ENCODE results near the gene NKAIN2.
"Not testable (repeated sequence)": the region's sequence is repeated elsewhere in the genome, so short reads cannot be mapped to it uniquely, and the experiment has no call there.

The NKAIN2 gene

DNA sequence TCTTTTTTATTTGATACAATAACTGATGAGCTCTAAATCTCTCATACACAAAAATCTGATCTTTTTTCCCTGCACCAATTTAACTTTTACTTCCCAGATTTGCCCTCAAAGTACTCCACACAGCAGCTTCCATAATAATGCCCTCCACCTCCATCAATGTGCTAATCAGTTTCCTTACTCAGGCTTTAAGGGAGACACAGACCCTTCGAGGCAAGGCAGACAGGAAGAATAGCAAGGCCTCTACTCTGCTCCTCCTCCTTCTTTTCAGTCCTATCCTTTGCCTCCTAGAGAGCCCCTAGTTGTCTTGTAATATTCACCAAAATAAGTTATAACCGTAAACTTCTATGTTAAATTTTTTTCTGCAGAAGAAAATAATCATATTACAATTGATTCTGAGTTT is 713.7 kb downstream of the NKAIN2 start:
- no peak for DNase-seq (ENCODE audit: low read depth)

DNA sequence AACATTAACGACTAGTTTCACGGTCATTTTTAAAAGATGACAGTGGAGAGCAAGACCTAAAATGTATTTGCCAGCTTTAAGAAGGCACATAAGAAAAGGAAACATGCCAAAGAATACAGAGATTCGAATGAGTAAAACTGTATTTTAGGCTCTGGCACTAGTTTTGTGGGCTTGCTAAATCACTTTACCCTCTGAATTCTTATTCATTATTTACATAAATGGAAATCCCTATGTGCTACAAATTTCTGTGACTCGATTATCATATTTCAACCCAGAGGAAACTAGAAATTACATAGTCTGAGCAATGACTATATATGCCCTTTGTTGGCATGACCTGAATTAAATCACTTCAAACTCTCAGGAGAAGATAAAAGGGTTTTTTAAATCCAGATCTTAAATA is 716.8 kb downstream of the NKAIN2 start:
- no peak for DNase-seq (ENCODE audit: low read depth)

DNA sequence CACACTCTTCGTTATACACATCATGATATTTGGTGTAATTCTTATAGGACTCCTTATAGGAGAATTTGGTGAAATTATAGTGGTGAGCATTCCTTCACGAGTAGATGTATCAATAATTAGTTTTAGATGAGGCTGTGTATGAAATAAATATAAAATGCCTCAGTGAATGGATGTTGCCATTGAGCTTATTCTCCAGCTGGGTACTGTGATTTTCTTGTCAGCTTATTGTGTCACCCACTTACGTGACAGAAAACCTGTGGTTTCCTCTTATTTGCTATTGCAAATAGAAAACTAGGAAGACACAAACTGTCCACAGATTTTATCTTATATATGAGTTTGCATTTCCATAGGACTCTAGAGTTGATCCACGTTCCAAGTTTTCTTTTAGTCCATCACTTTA is 718.7 kb downstream of the NKAIN2 start:
- DNase-seq (ENCODE audit: low read depth) = no peak

DNA sequence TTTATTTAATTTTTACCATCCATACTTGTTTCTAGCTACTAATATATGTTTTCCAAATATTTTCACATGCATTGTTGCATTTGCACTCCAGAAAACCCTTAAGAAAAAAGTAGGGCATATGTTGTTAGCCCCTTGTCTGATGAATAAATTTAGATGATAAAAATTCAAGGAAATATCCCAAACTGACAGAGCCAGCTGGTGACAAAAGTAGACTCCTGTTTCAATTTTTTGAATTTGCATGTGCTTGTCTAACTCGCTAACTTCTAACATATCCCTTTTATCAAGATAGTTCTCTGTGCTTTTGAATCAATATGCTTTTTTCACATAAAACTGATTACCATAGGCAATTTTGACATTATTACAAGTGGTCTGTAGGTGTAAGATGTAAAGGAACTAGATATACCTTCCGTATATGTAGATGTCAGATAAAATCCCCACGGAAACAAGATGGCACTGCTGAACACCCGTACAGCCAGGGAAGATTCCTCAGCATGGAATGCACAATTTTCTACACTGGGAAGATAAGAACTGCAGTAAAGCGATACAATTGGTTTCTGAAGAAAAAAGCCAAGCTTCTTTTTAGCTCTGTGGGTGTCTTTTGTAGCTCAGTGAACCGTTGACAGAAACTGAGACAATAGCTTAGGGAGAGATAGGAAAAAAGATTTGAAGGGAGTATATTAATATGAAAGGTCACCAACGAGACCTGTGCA is 721.0 kb downstream of the NKAIN2 start:
- DNase-seq (ENCODE audit: low read depth) = no peak

DNA sequence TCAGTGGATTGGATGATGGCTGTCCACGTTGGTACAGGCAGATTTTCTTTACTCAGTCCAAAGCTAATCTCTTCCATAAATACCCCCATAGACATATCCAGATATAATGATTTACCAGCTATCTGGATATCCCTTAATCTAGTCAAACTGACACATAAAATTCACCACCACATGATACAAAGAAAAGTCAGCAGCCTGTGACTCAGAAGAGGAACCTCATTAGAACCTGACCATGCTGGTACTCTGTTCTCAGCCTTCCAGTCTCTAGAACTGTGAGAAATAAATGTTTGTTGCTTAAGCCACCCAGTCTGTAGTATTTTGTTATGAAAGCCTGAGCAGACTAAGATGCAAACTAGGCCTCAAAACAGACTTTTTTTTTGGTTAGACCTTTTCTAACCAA is 727.3 kb downstream of the NKAIN2 start:
- no peak for DNase-seq (ENCODE audit: low read depth)

DNA sequence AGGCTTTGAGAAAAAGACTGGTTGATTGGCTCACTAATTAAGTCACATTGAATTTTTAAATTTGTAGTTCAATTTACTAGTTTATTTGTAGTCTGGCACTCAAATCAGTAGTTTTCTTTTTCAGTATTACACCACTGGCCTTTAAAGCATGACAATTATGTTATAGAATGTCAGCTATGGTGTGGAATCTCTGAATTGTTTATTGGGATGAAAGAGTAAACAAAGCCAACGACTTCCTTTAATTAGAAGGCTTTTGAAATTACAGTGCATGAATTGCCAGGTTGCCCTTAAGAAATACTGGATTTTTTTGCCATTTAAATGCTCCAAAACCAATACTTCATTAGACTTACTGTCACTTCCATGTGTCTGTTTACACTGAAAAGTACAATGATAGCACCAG is 731.6 kb downstream of the NKAIN2 start:
- no peak for DNase-seq (ENCODE audit: low read depth)

DNA sequence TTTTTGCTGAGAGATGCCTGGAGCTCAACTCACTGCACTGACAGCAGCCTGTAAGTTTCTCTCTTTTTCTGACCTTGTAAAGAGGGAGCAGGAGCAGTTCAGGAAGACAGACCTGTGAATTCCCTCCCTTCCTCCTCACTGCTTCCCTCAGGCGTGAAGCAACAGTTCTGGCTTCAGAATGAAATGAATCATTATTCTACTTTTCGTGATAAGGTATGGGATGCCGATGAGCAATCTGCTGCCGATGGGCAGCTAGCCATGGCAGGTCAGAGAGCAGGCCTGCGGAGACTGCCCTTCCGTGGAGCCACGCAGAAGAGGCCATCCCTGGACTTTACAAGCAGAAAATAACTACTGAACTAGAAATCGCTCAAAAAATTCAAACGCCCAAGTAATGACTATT is 732.1 kb downstream of the NKAIN2 start:
- DNase-seq (ENCODE audit: low read depth) = no peak

DNA sequence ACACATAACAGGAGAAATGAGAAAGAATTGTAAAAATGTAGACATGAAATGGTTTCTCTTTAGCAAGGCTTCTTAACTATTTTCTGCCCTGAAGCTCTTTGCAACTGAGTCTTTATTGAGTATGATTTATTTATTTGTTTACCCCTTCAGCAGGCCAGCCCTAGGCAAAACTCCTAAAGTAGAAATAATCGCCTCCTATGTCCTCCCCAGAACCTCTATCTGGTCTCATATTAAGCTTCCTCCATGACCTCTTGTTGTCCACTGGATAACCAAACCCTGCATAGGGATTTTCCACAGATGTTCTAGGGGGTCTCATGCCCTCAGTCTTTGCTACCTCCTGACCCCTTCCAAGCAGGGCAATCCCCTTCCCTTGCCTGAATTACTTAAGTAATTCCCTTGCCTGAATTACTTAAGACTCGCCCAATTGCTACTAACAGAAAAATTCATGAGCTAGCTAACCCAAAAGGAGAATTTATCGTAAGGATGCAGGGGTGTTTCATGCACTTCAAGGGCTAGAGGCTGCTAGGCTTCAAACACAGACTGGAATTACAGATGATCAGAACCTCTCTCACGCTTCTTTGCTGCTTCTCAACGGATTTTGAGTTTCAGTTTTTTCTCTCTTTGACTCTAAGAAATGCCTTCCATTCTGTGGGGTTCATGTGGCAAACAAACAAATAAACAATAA is 732.6 kb downstream of the NKAIN2 start:
- DNase-seq (ENCODE audit: low read depth) = no peak

DNA sequence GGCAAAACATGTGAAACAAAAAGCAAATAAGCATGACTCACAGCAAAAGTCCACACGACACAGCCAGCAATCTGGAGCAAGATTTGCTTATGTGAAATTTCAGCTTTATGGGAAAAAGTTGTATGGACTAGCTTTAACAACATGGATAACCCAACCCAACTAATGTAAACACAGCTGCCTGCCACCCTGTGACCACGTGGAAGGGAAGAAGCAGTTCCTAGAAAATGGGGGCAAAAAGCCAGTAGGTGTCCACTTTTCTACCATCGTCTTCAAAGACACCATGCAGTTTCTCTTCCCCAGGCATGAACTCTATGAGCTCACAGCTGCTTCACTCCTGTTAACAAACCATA is 733.2 kb downstream of the NKAIN2 start:
- DNase-seq (ENCODE audit: low read depth) = no peak

DNA sequence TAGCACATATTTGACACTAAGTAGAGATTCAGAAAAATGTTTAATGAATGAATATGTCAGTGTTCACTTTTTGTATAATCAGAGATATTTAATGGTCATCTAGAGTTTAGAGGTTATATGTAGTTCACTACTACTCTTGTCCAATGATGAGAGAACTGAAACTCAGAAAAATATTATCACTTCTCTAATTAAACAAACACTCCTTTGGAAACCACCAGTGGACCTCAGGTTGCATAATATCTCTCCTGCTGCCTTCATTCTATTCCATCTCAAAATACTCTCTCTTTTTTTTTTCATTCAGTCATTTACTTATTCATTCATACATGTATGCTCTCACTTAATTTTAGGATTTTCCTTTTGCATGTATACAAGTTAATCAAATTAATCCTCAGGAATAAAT is 735.4 kb downstream of the NKAIN2 start:
- no peak for DNase-seq (ENCODE audit: low read depth)

DNA sequence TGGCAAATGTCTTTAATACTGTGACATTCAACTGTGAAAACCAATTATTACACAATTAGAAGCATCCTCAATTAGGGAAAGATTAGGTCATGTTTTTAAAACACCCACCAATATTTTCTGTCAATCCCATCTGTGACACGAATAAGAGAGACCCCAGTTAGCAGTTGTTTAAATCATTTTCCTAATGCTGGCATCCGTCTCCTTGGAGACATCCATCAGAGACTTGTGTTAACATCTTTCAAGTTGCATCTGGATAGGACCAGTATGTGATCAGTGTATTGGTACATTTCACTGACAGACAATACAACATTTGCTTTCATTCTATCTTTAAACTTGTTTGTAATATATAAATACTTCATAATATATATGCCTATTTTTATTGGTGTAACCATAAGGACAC is 737.9 kb downstream of the NKAIN2 start:
- DNase-seq (ENCODE audit: low read depth) = no peak

DNA sequence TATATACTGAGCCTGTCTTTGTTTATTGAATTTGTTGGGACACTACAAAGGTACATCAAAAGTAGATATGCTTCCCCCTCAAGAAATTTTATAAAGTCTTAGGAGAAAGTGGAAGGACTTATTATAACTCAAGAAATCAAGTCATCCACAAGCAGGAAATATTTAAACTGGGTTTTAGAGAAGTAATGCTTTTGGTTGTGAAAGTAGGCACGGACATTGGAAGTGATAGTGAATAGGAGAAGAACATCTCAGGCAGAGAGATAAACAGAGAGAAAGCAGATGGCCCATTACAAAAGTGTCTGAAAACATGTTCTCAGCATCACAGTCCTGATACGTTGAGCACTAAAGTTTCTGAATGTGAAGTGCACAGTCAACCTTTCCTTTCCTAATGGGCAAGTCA is 742.9 kb downstream of the NKAIN2 start:
- no peak for DNase-seq (ENCODE audit: low read depth)

DNA sequence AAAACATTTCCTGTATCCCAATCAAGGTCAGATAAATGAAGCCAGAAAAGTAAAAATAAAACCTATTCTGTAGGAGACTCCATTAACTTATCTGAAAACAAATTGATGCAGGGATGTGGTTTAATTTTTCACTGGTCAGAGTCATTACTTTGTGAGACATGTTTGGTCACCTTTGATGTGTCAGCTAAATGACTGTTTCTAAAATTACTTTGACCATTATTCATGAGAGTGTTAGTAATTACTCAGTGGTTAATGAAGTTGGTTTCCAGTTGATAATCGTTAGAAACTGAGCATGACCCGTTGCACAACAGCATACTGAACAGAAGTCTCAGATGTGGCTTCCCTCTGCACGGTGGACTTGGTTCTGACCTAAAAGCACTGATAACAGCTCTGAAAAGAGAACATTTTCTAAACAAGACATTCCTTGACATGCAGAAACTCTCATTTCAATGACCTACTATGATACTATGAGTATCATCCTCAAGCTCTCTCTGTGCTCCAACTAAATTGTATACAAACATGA is 748.1 kb downstream of the NKAIN2 start:
- no peak for DNase-seq (ENCODE audit: low read depth)

DNA sequence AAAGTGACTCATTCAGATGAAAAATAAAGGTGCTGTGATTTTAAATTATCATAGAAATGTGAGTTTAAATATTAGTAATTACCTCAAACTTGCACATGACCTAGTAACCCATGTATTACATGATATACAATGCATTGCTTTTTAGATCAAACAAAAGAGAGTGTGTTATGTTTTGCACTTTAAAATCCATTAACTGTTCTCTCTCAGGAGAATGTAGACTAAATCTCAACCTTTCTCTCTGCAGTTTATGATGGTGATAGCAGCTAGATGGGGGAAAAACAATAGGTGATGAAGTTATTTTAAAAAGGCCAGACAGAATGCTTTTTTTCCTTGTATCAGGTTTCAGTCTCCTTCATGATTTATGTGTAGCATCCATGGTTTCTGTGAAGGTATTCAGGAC is 754.2 kb downstream of the NKAIN2 start:
- DNase-seq (ENCODE audit: low read depth) = no peak

DNA sequence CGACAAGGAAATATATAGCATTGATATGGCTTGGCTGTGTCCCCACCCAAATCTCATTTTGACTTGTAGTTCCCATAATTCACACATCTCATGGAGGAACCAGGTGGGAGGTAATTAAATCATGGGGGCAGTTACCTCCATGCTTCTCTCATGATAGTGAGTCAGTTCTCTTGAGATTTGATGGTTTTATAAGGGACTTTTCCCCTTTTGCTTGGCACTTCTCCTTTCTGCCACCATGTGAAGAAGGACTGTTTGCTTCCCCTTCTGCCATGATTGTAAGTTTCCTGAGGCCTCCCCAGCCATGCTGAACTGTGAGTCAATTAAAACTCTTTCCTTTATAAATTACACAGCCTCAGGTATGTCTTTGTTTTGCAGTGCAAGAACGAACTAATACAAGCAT is 756.4 kb downstream of the NKAIN2 start:
- DNase-seq (ENCODE audit: low read depth) = not testable (repeated sequence)

DNA sequence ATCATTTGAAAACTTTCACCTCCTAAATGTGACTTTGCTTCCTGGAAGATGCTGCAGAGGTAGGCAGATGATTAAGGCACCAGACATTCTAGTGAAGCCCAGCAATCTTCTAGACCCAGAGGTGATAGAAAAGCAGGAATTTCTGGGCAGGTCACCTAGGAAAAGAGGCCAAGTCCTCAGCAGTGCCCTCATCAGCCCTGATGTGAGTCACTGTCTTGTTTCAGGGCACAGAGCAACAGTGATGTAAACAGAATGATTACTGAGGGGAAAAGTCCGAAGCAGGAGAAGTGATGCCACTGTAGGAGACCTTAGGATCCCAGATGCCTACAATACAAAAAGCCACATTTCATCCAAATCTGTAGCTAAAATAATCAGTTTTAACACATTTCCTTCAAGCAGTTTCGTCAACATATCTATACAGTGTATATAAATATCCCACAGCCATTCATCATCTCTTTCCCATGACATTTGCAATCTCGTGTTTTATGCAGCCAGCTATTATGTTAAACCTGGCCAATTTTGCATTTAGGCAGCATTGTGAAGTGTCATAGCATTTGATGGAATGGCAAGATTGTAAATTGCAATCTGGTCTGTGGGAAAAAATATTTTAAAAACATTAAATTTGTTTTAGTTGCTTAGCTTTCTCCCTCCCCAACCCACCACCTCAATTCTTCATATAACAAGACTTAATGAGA is 757.4 kb downstream of the NKAIN2 start:
- DNase-seq (ENCODE audit: low read depth) = no peak

DNA sequence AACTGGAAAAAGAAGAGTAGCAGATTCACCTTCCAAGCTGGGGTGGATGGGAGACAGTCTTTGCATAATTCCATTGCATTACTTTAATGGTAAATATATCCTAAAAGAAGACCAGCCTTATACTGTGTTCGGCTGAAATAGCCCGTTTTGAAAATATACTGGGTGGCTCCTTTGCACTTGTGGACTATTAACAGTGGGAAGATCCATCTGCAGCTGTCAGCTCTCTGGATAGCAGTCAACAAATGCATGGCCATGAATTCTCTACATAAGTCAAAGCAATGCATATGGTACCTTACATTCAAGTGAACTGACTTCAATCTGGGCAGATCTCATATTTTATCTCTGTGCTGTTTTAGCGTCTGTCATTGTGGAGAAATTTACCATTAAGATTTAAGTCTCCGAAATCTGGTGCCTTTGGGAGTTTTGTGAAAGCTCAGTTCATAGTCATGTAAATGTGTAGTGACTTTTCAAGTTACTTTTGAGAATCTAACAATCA is 758.0 kb downstream of the NKAIN2 start:
- no peak for DNase-seq (ENCODE audit: low read depth)

DNA sequence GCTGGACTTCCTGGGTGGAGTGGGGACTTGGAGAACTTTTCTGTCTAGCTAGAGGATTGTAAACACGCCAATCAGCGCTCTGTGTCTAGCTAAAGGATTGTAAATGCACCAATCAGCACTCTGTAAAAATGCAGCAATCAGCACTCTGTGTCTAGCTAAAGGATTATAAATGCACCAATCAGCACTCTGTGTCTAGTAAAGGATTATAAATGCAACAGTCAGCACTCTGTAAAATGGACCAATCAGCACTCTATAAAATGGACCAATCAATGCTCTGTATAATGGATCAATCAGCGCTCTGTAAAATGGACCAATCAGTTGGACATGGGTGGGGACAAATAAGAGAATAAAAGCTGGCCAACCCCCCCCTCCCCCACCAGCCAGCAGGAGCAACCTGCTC is 760.5 kb downstream of the NKAIN2 start:
- DNase-seq (ENCODE audit: low read depth) = not testable (repeated sequence)

DNA sequence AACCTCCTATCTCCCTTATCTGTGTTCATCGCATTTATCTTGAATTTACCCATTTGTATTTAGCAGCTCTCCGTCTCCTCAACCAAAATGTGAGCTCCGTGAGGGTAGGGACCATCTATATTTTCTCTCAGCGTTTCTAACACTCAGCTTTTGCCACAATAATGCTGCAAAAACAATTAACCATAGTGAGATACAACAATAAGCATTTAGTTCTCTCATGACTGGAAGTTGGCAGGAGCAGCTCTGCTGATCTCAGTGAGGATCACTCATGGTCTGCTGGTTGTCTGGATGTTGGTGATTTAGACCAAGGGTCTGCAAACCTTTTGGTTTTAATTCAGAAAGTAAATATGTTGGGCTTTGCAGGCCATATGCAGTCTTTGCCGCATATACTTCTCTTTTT is 763.7 kb downstream of the NKAIN2 start:
- DNase-seq (ENCODE audit: low read depth) = no peak

DNA sequence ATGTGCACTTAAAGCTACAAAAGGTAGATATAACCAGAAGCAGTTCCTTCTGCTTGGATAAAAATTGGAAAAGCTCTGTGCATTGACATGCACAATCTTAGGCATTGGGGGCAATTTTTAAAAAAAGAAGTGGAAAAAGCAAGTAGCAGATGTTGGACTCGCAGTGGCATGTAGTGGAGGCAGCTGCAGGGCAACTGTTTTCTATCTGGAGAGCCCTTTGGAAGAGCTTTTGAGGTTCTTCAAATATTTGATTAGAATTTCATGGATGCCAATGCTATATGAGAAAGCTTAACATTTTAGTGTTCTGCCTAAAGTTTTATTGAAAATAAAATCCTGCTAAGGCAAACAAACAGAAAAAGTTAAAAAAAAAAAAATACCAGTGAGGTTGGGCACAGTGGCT is 770.3 kb downstream of the NKAIN2 start:
- no peak for DNase-seq (ENCODE audit: low read depth)

DNA sequence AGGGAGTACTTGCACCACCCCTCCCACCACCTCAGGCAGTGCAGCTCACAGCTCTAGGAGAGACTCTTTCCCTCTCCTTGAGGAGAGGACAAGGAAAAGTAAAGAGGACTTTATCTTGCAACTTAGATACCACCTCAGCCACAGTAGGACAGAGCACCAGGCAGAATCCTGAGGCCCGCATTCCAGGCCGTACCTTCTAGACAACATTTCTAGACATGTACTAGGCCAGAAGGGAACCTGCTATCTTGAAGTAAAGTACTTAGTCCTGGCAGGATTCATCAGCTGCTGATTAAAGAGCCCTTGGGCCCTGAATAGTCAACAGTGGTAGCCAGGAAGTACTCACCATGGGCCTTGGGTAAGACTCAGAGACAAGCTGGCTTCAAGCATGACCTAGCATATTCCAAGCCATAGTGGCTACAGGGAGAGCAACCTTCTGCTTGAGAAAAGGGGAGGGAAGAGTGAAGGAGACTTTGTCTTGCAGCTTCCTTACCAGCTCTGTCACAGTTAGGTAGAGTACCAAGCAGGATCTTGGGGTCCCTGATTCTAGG is 774.1 kb downstream of the NKAIN2 start:
- DNase-seq (ENCODE audit: low read depth) = no peak

DNA sequence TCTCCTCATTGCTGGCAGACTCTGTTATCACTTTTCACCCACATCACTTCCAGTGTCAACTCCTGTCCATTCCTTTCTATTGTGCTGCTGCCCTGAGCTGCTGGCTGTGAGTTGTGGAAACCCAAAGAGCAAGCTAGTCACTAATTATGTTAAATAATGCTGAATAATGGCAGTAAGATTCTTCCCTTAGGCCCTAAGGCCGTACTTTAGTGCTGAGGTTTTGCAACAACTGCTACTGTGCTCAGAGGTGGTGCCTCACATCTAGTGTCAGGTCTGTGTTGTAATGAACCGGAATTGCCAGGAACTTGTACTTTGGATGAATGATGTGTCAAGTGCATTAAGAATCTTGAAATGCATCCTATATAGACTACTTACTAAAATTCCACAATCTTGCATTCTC is 786.3 kb downstream of the NKAIN2 start:
- no peak for DNase-seq (ENCODE audit: low read depth)

DNA sequence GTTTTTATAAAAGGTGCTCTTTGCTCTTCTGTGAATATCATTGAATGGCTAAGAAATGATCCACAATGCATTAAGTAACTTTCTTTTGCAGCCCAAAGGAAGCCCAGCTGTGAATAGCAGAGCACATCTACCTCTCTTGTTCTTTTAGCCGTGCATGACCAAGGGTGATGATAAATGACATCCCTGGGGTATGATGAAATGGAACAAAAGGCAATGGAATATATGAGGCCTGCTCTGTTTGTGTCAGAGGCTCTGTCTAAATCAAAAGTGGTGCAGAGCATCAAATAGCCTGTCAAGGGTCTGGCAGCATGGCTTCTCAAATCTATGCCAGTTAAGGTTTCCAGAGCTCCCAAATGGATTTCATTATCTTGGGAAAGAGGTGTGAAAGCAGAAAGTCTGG is 796.0 kb downstream of the NKAIN2 start:
- DNase-seq (ENCODE audit: low read depth) = no peak

Data from stimulated activated CD8-positive, alpha-beta memory T cell treated with anti-CD3 and anti-CD28 coated beads, Interleukin-7, amount 100 ng/mL, for 24 hours (primary cell).